Measurements from ENCODE around the gene TBL3. TPM values are rescaled to one million over a fixed set of nuclear protein-coding genes. Genes with fewer than 3 reads are reported as not detected.
A peak's percentile ranks its signal among the peaks of the same experiment; 100 is the strongest.

Gene TBL3
- polyA plus RNA-seq, 1 donor (not counting 4 experiments of a cell fraction or from before 2014, with no cell fraction given), result 27.8 TPM

DNA sequence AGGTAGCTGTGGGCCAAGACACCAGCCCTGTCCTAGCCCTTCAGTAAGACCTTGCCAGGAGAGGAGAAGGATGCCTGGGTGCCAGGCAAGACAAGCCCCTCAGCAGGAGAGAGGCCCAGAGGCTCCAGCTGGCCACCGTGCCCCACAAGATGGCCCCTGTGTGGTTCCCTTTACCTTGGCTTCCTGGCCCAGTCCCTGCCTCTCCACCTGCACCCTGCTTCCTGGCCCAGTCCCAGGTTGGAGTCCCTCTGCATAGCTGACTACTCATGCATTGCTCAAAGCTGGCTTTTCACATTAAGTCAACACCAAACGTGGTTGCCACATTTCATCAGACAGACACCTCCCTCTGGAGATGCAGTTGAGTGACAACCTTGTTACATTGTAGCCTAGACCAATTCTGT lies 21.9 kb downstream of the TBL3 start:
- peaks cover 25% of the 10 kb centered on the region for H3K4me1 ChIP-seq (ENCODE audit: control insufficient read depth, extremely low read depth, insufficient read depth, low read length)
- H3K27me3 ChIP-seq (ENCODE audit: control insufficient read depth, extremely low read depth, insufficient read depth, low read length), result peaks cover 26% of the 10 kb centered on the region
- H4K20me1 ChIP-seq (ENCODE audit: control insufficient read depth, extremely low read depth, insufficient read depth, low read length), result peaks cover 3% of the 10 kb centered on the region
- H3K9me1 ChIP-seq (ENCODE audit: control insufficient read depth, extremely low read depth, insufficient read depth, low read length), result no peaks in the 10 kb centered on the region
- peaks cover 13 to 20% of the 10 kb centered on the region in 2 experiments for H3K36me3 ChIP-seq (ENCODE audit: control insufficient read depth in 2 of 2, extremely low read depth in 1 of 2, insufficient read depth in 2 of 2, low read length in 2 of 2)
- DNase-seq (ENCODE audit: low read depth, low spot score) (no peak), FAIRE-seq (peak; percentile 34)
- no peak overlapping the region for H3K9ac ChIP-seq (ENCODE audit: control insufficient read depth, extremely low read depth, insufficient read depth, low read length)
- no peak overlapping the region for H3K27ac ChIP-seq (ENCODE audit: control insufficient read depth, insufficient read depth, low read length)
- TF ChIP-seq CTCF (optimal IDR thresholded peaks at IDR 0.05 in 1 of 3, IDR thresholded peaks at IDR 0.05 in 1 of 3, conservative IDR thresholded peaks at IDR 0.05 in 1 of 3; ENCODE audit: extremely low read depth in 1 of 3, insufficient read depth in 2 of 3, low read length in 3 of 3), result no peak
- TF ChIP-seq EZH2 (IDR thresholded peaks at IDR 0.05; ENCODE audit: low read length), result no peak
- H2AFZ ChIP-seq (ENCODE audit: control insufficient read depth, low read length), result no peak overlapping the region
- H3K9me3 ChIP-seq (ENCODE audit: control insufficient read depth, low read depth, low read length), result no peaks in the 10 kb centered on the region
- H3K4me2 ChIP-seq (ENCODE audit: control insufficient read depth, extremely low read depth, insufficient read depth, low read depth, low read length), result no peak overlapping the region
- H3K79me2 ChIP-seq (ENCODE audit: control insufficient read depth, insufficient read depth, low read length), result no peaks in the 10 kb centered on the region
- dilution Hi-C loops (cut with MboI; ENCODE audit: extremely low pct_ligation_motif_present, low sequenced_read_pairs), result no loop called here
- no peak overlapping the region for H3K4me3 ChIP-seq (ENCODE audit: control insufficient read depth in 2 of 3, extremely low read depth in 1 of 3, insufficient read depth in 2 of 3, low read depth in 1 of 3, low read length in 3 of 3)

- Histone ChIP-seq H3K27ac (ENCODE audit: control insufficient read depth, insufficient read depth, low read length) (no peak overlapping the region), H3K79me2 (ENCODE audit: control insufficient read depth, insufficient read depth, low read length) (peaks cover 12% of the 10 kb centered on the region), H3K9me3 (ENCODE audit: control insufficient read depth, low read depth, low read length) (no peaks in the 10 kb centered on the region), H3K4me1 (ENCODE audit: control insufficient read depth, extremely low read depth, insufficient read depth, low read length) (peaks cover 4% of the 10 kb centered on the region), H3K9me1 (ENCODE audit: control insufficient read depth, extremely low read depth, insufficient read depth, low read length) (no peaks in the 10 kb centered on the region), H3K4me2 (ENCODE audit: control insufficient read depth, extremely low read depth, insufficient read depth, low read depth, low read length) (no peak overlapping the region), H4K20me1 (ENCODE audit: control insufficient read depth, extremely low read depth, insufficient read depth, low read length) (peaks cover 12% of the 10 kb centered on the region), H2AFZ (ENCODE audit: control insufficient read depth, low read length) (no peak overlapping the region), H3K4me3 (ENCODE audit: control insufficient read depth in 2 of 3, extremely low read depth in 1 of 3, insufficient read depth in 2 of 3, low read depth in 1 of 3, low read length in 3 of 3) (no peak overlapping the region), H3K27me3 (ENCODE audit: control insufficient read depth, extremely low read depth, insufficient read depth, low read length) (no peaks in the 10 kb centered on the region), H3K9ac (ENCODE audit: control insufficient read depth, extremely low read depth, insufficient read depth, low read length) (no peak overlapping the region), H3K36me3 (ENCODE audit: control insufficient read depth in 2 of 2, extremely low read depth in 1 of 2, insufficient read depth in 2 of 2, low read length in 2 of 2) (peaks cover 40 to 42% of the 10 kb centered on the region in 2 experiments)
- no peak for DNase-seq (ENCODE audit: low read depth, low spot score)
- FAIRE-seq, result no peak
- TF ChIP-seq CTCF (optimal IDR thresholded peaks at IDR 0.05 in 1 of 3, IDR thresholded peaks at IDR 0.05 in 1 of 3, conservative IDR thresholded peaks at IDR 0.05 in 1 of 3; ENCODE audit: extremely low read depth in 1 of 3, insufficient read depth in 2 of 3, low read length in 3 of 3) (no peak), EZH2 (IDR thresholded peaks at IDR 0.05; ENCODE audit: low read length) (no peak)
- dilution Hi-C loops (cut with MboI; ENCODE audit: extremely low pct_ligation_motif_present, low sequenced_read_pairs), result no loop called here
Measured at GRCh38 chr16:1997494-1998359, 25.9 kb downstream of the TBL3 start.

Measured in keratinocyte (primary cell).